Activated T-cell treated with anti-CD3 and anti-CD28 coated beads, Interleukin-2, amount 50 U/mL, for 72 hours (primary cell): ENCODE results near the gene NTHL1. TPM values are rescaled to one million over a fixed set of nuclear protein-coding genes. Genes with fewer than 3 reads are reported as not detected.

Source experiments
- ATAC-seq, 2 donors: fragments of 150-1000 bp; cut with Tn5 transposase; replicated peaks in 1 of 2; 2 replicates each; pipeline ENCODE4 v1.10.0; 2021; ENCODE audit warnings: moderate library complexity in 2 of 2, mild to moderate bottlenecking in 1 of 2
- DNase-seq, 2 donors: peaks; one replicate each; pipeline ENCODE4 v3.0.0; 2021 to 2022; ENCODE audit warnings: mixed read lengths in 1 of 2
- H3K27ac Mint-ChIP-seq: one replicate; pipeline ENCODE4 v1.8.0; 2022; ENCODE audit warnings: mild to moderate bottlenecking, moderate library complexity, mixed read lengths
- H3K27me3 Mint-ChIP-seq: one replicate; pipeline ENCODE4 v1.8.0; 2022; ENCODE audit warnings: low read depth, mixed read lengths
- H3K36me3 Mint-ChIP-seq, 2 donors: one replicate each; pipeline ENCODE4 v1.8.0; 2022; ENCODE audit warnings: mixed read lengths in 2 of 2, mild to moderate bottlenecking in 1 of 2; ENCODE audit not compliant: insufficient read depth in 2 of 2
- H3K4me1 Mint-ChIP-seq: one replicate; pipeline ENCODE4 v1.8.0; 2022; ENCODE audit warnings: low read depth, mixed read lengths
- H3K4me3 Mint-ChIP-seq, 2 donors: one replicate each; pipeline ENCODE4 v1.8.0; 2022; ENCODE audit warnings: mild to moderate bottlenecking in 2 of 2, mixed read lengths in 2 of 2, moderate library complexity in 2 of 2
- H3K9me3 Mint-ChIP-seq, 2 donors: one replicate each; pipeline ENCODE4 v1.8.0; 2022; ENCODE audit warnings: mixed read lengths in 2 of 2
- total RNA-seq, 2 donors: library from RNA; stranded (reverse); gene quantifications; one replicate each; pipeline ENCODE4 v1.2.3, GENCODE V29; 2022

The NTHL1 gene
- total RNA-seq, 2 donors from 2014 or later, result 13.2 to 21.0 TPM

- H3K4me3 Mint-ChIP-seq, result no peak overlapping the region
- H3K27me3 Mint-ChIP-seq, result no peaks in the 10 kb centered on the region
- H3K27ac Mint-ChIP-seq, result no peak overlapping the region
- no peak for ATAC-seq
- no peaks in the 10 kb centered on the region for H3K4me1 Mint-ChIP-seq
- H3K9me3 Mint-ChIP-seq, result no peaks in the 10 kb centered on the region
- no peak for DNase-seq
- H3K36me3 Mint-ChIP-seq, result peaks cover 5 to 9% of the 10 kb centered on the region in 2 donors
Measured at GRCh38 chr16:2070576-2071453, 23.2 kb upstream of the NTHL1 start.

- DNase-seq (no peak), ATAC-seq (no peak)
- no peak overlapping the region for H3K27ac Mint-ChIP-seq
- no peaks in the 10 kb centered on the region for H3K27me3 Mint-ChIP-seq
- H3K36me3 Mint-ChIP-seq, result peaks cover 5 to 7% of the 10 kb centered on the region in 2 donors
- H3K9me3 Mint-ChIP-seq, result no peaks in the 10 kb centered on the region
- H3K4me1 Mint-ChIP-seq, result no peaks in the 10 kb centered on the region
- H3K4me3 Mint-ChIP-seq, result no peak overlapping the region
Measured at GRCh38 chr16:2066139-2066538, 18.5 kb upstream of the NTHL1 start.

GRCh38 chr16:2064368-2064945 lies 16.8 kb upstream of the NTHL1 start:
- no peak overlapping the region for H3K27ac Mint-ChIP-seq
- DNase-seq (no peak), ATAC-seq (no peak)
- no peaks in the 10 kb centered on the region for H3K9me3 Mint-ChIP-seq
- H3K4me3 Mint-ChIP-seq, result no peak overlapping the region
- H3K4me1 Mint-ChIP-seq, result no peaks in the 10 kb centered on the region
- no peaks in the 10 kb centered on the region for H3K27me3 Mint-ChIP-seq
- peaks cover 5 to 9% of the 10 kb centered on the region in 2 donors for H3K36me3 Mint-ChIP-seq

- no peak for DNase-seq
- no peak overlapping the region for H3K4me3 Mint-ChIP-seq
- no peaks in the 10 kb centered on the region for H3K27me3 Mint-ChIP-seq
- peaks cover 5 to 9% of the 10 kb centered on the region in 2 donors for H3K36me3 Mint-ChIP-seq
- H3K27ac Mint-ChIP-seq, result no peak overlapping the region
- H3K4me1 Mint-ChIP-seq, result no peaks in the 10 kb centered on the region
- ATAC-seq, result no peak
- H3K9me3 Mint-ChIP-seq, result no peaks in the 10 kb centered on the region
Measured at GRCh38 chr16:2063861-2064260, 16.2 kb upstream of the NTHL1 start.

- H3K27me3 Mint-ChIP-seq, result no peaks in the 10 kb centered on the region
- H3K36me3 Mint-ChIP-seq, result peaks cover 5 to 9% of the 10 kb centered on the region in 2 donors
- no peak overlapping the region for H3K27ac Mint-ChIP-seq
- no peak for DNase-seq
- no peak overlapping the region for H3K4me3 Mint-ChIP-seq
- H3K9me3 Mint-ChIP-seq, result no peaks in the 10 kb centered on the region
- ATAC-seq, result no peak
- no peaks in the 10 kb centered on the region for H3K4me1 Mint-ChIP-seq
Measured at GRCh38 chr16:2062801-2063200, 15.2 kb upstream of the NTHL1 start.

GRCh38 chr16:2061526-2061925 lies 13.9 kb upstream of the NTHL1 start:
- no peaks in the 10 kb centered on the region for H3K9me3 Mint-ChIP-seq
- no peak overlapping the region for H3K27ac Mint-ChIP-seq
- no peaks in the 10 kb centered on the region for H3K4me1 Mint-ChIP-seq
- H3K27me3 Mint-ChIP-seq, result no peaks in the 10 kb centered on the region
- no peak for DNase-seq
- peaks cover 4 to 7% of the 10 kb centered on the region in 2 donors for H3K36me3 Mint-ChIP-seq
- H3K4me3 Mint-ChIP-seq, result no peak overlapping the region
- no peak for ATAC-seq

GRCh38 chr16:2061023-2061422 lies 13.4 kb upstream of the NTHL1 start:
- DNase-seq (no peak), ATAC-seq (no peak)
- Mint-ChIP-seq H3K9me3 (no peaks in the 10 kb centered on the region), H3K4me3 (no peak overlapping the region), H3K36me3 (peaks cover under 1 to 4% of the 10 kb centered on the region in 2 donors), H3K27ac (no peak overlapping the region), H3K27me3 (no peaks in the 10 kb centered on the region), H3K4me1 (no peaks in the 10 kb centered on the region)

- Mint-ChIP-seq H3K27ac (no peak overlapping the region), H3K4me3 (no peak overlapping the region), H3K36me3 (peaks cover 0 to 3% of the 10 kb centered on the region in 2 donors), H3K4me1 (no peaks in the 10 kb centered on the region), H3K9me3 (no peaks in the 10 kb centered on the region), H3K27me3 (no peaks in the 10 kb centered on the region)
- no peak for ATAC-seq
- no peak for DNase-seq
Measured at GRCh38 chr16:2060346-2060745, 12.7 kb upstream of the NTHL1 start.

- ATAC-seq (no peak), DNase-seq (no peak)
- no peaks in the 10 kb centered on the region for H3K4me1 Mint-ChIP-seq
- no peak overlapping the region for H3K4me3 Mint-ChIP-seq
- H3K27ac Mint-ChIP-seq, result no peak overlapping the region
- peaks cover 0 to 3% of the 10 kb centered on the region in 2 donors for H3K36me3 Mint-ChIP-seq
- no peaks in the 10 kb centered on the region for H3K27me3 Mint-ChIP-seq
- no peaks in the 10 kb centered on the region for H3K9me3 Mint-ChIP-seq
Measured at GRCh38 chr16:2058872-2059271, 11.2 kb upstream of the NTHL1 start.

- no peak overlapping the region for H3K4me3 Mint-ChIP-seq
- H3K9me3 Mint-ChIP-seq, result no peaks in the 10 kb centered on the region
Measured at GRCh38 chr16:2058420-2058819, 10.8 kb upstream of the NTHL1 start.

GRCh38 chr16:2057438-2057837 lies 9.8 kb upstream of the NTHL1 start:
- DNase-seq, result no peak
- Mint-ChIP-seq H3K4me3 (no peak overlapping the region), H3K4me1 (no peaks in the 10 kb centered on the region), H3K36me3 (peaks cover 0 to 3% of the 10 kb centered on the region in 2 donors), H3K27ac (no peak overlapping the region), H3K9me3 (no peaks in the 10 kb centered on the region), H3K27me3 (no peaks in the 10 kb centered on the region)
- ATAC-seq, result no peak

More at GRCh38 chr16:2058420-2058819, 10.8 kb upstream of the NTHL1 start:
- H3K4me1 Mint-ChIP-seq, result no peaks in the 10 kb centered on the region
- no peak overlapping the region for H3K27ac Mint-ChIP-seq
- H3K27me3 Mint-ChIP-seq, result no peaks in the 10 kb centered on the region
- ATAC-seq, result no peak
- no peak for DNase-seq
- H3K36me3 Mint-ChIP-seq, result peaks cover 0 to 3% of the 10 kb centered on the region in 2 donors

GRCh38 chr16:2056681-2057407 lies 9.2 kb upstream of the NTHL1 start:
- H3K27ac Mint-ChIP-seq, result no peak overlapping the region
- no peak for ATAC-seq
- peaks cover 0 to 3% of the 10 kb centered on the region in 2 donors for H3K36me3 Mint-ChIP-seq

GRCh38 chr16:2056077-2056476 lies 8.4 kb upstream of the NTHL1 start:
- no peaks in the 10 kb centered on the region for H3K9me3 Mint-ChIP-seq
- H3K4me3 Mint-ChIP-seq, result no peak overlapping the region
- DNase-seq (no peak), ATAC-seq (no peak)
- H3K27ac Mint-ChIP-seq, result no peak overlapping the region
- H3K4me1 Mint-ChIP-seq, result no peaks in the 10 kb centered on the region
- no peaks in the 10 kb centered on the region for H3K27me3 Mint-ChIP-seq
- peaks cover 0 to 4% of the 10 kb centered on the region in 2 donors for H3K36me3 Mint-ChIP-seq

More at GRCh38 chr16:2056681-2057407, 9.2 kb upstream of the NTHL1 start:
- Mint-ChIP-seq H3K4me1 (no peaks in the 10 kb centered on the region), H3K9me3 (no peaks in the 10 kb centered on the region), H3K27me3 (no peaks in the 10 kb centered on the region), H3K4me3 (no peak overlapping the region)
- no peak for DNase-seq
